Right lobe of liver (tissue), 6 donors: ENCODE measurements around the gene TMSB4X. TPM values are rescaled to one million over a fixed set of nuclear protein-coding genes. Genes with fewer than 3 reads are reported as not detected.

ENCODE experiments used
- ATAC-seq, 4 donors: fragments of 200-7000 bp; cut with Tn5 transposase; one replicate each; pipeline ENCODE4 v1.9.1; 2020; ENCODE audit warnings: mild to moderate bottlenecking in 4 of 4, moderate library complexity in 4 of 4
- DNase-seq, 3 donors: peaks; one replicate each; pipeline ENCODE4 v3.0.0-alpha.2; 2020
- H3K27ac ChIP-seq, 3 donors: fragments of 200-600 bp; one replicate each; pipeline ENCODE4 v1.8.0; 2022
- H3K27me3 ChIP-seq, 2 donors: fragments of 200-600 bp; one replicate each; pipeline ENCODE4 v1.8.0; 2022
- H3K36me3 ChIP-seq, 4 donors: fragments of 200-600 bp; sonication (generic) in 1 of 4; one replicate each; pipeline versions ENCODE4 v1.5.1 to v1.8.0; 2017 to 2022; ENCODE audit warnings: control low read depth in 1 of 4
- H3K4me1 ChIP-seq, 4 donors: fragments of 200-600 bp; sonication (generic) in 1 of 4; one replicate each; pipeline versions ENCODE4 v1.5.1 to v1.8.0; 2017 to 2022; ENCODE audit warnings: control low read depth in 1 of 4
- H3K4me3 ChIP-seq, 3 donors: fragments of 200-600 bp; one replicate each; pipeline ENCODE4 v1.8.0; 2022
- H3K9me3 ChIP-seq, 4 donors: fragments of 200-600 bp; sonication (generic) in 1 of 4; one replicate each; pipeline versions ENCODE4 v1.5.1 to v1.8.0; 2017 to 2022; ENCODE audit warnings: control low read depth in 1 of 4
- CTCF ChIP-seq, 4 donors: fragments of 200-600 bp in 3 of 4; fragments of 450-650 bp in 1 of 4; IDR thresholded peaks; one replicate each; pipeline versions ENCODE4 v1.5.1 to v1.8.0; 2016 to 2022; ENCODE audit warnings: antibody characterized with exemption in 4 of 4, mild to moderate bottlenecking in 2 of 4
- POLR2A ChIP-seq: fragments of 450-650 bp; IDR thresholded peaks from one replicate; pipeline ENCODE4 v1.6.1; 2017; ENCODE audit warnings: antibody characterized with exemption, mild to moderate bottlenecking
- WGBS: methylation state at CpG from one replicate; pipeline ENCODE4 v1.1.6; 2018; ENCODE audit warnings: low coverage, low lambda C conversion rate; ENCODE audit not compliant: insufficient coverage; ENCODE audit errors: missing lambda C conversion rate; 5-methylcytosine and 5-hydroxymethylcytosine counted together
- intact Hi-C, 2 donors: fragments of 100-400 bp; cut with DNase I; formaldehyde crosslinking; loops; one replicate each; pipeline versions ENCODE4 v1.11.2 to v1.14.1; 2022
- total RNA-seq, 6 experiments: library from RNA; depleted of rRNA in 2 of 6; stranded (reverse); fragments of >200 nt in 2 of 6; fragmentation: NEBNext Ultra II Directional in 3 of 6; extraction: Animal tissue kit (Norgen Biotek cat#: 25700) in 3 of 6; gene quantifications; one replicate each; pipeline versions ENCODE4 v1.1.0 to v1.2.4, GENCODE V29; 2016 to 2023
- donor health status: DM: no; HTN: yes; CAD: no.
- donor health status: DM: no; HTN: no; CAD: no.
- donor health status: DM: no; HTN: no; CAD: no.
- donor health status: DM: no; HTN: yes; CAD: no.
- donor health status: DM: no; HTN: yes; CAD: no.

The TMSB4X gene
- total RNA-seq, 6 experiments from 2014 or later, result 348 to 1,121 (median 708) TPM

- DNase-seq (no peak), ATAC-seq (peak in 2 of 4 donors; percentile 18 to 49)
- intact Hi-C loops, result no loop called here
- peaks cover 0 to 5% (median 0%) of the 10 kb centered on the region in 4 donors for H3K4me1 ChIP-seq
- H3K36me3 ChIP-seq, result no peaks in the 10 kb centered on the region
- no peak overlapping the region for H3K27ac ChIP-seq
- no peaks in the 10 kb centered on the region for H3K9me3 ChIP-seq
- WGBS, result 59% methylated on average over 4 of the region's 4 CpGs
- TF ChIP-seq POLR2A, result no peak
- no peak for TF ChIP-seq CTCF (IDR thresholded peaks at IDR 0.05)
- H3K4me3 ChIP-seq, result no peak overlapping the region
- no peaks in the 10 kb centered on the region for H3K27me3 ChIP-seq
Observed at GRCh38 chrX:13023979-13024378, 49.1 kb downstream of the TMSB4X start.

- Histone ChIP-seq H3K9me3 (no peaks in the 10 kb centered on the region), H3K4me3 (no peak overlapping the region), H3K27me3 (no peaks in the 10 kb centered on the region), H3K27ac (no peak overlapping the region), H3K4me1 (peaks cover 0 to 6% (median 0%) of the 10 kb centered on the region in 4 donors), H3K36me3 (no peaks in the 10 kb centered on the region)
- TF ChIP-seq CTCF (IDR thresholded peaks at IDR 0.05) (no peak), POLR2A (no peak)
- WGBS, result 88% methylated on average over 1 of the region's 3 CpGs
- intact Hi-C loops, result no loop called here
- ATAC-seq (no peak), DNase-seq (no peak)
Observed at GRCh38 chrX:13024986-13025385, 50.1 kb downstream of the TMSB4X start.

Other genes with a start within 250 kb of the TMSB4X start
- 10 to 100 TPM; 13.9 to 17.9 (median 15.0) TPM for gene PRPS2, start 183.7 kb upstream of the TMSB4X start, total RNA-seq
- under 1 TPM; 0.10 to 0.58 (median 0.15) TPM for gene TLR7, start 108.0 kb upstream of the TMSB4X start, total RNA-seq
- 1 to 10 TPM in 4 of 6 experiments, under 1 TPM in 2; 0.37 to 2.2 (median 1.4) TPM for gene TLR8, start 68.5 kb upstream of the TMSB4X start, total RNA-seq
- gene FAM9C, start 69.5 kb downstream of the TMSB4X start, total RNA-seq, result not detected